Tibial artery (tissue), 4 donors: ENCODE measurements around the gene BTBD6.
"Not testable (repeated sequence)": the region's sequence is repeated elsewhere in the genome, so short reads cannot be mapped to it uniquely, and the experiment has no call there.

Source experiments
- DNase-seq, 2 donors: peaks; one replicate each; pipeline ENCODE4 v3.0.0-alpha.2; 2019
- H3K27ac ChIP-seq, 2 donors: fragments of 200-600 bp; sonication (generic) in 1 of 2; 1 replicate in 1 of 2; 2 replicates in 1 of 2; pipeline ENCODE4 v1.5.1; 2018 to 2019; ENCODE audit warnings: mild to moderate bottlenecking in 1 of 2
- H3K27me3 ChIP-seq, 2 donors: fragments of 200-600 bp; sonication (generic) in 1 of 2; one replicate each; pipeline versions ENCODE4 v1.5.1 to v1.6.0; 2016 to 2019
- H3K36me3 ChIP-seq, 3 donors: fragments of 200-600 bp; sonication (generic) in 2 of 3; one replicate each; pipeline ENCODE4 v1.5.1; 2016 to 2019; ENCODE audit warnings: mild to moderate bottlenecking in 2 of 3
- H3K4me1 ChIP-seq, 4 donors: fragments of 200-600 bp; sonication (generic) in 2 of 4; 1 replicate in 3 of 4; 2 replicates in 1 of 4; pipeline ENCODE4 v1.5.1; 2016 to 2019
- H3K4me3 ChIP-seq, 2 donors: fragments of 200-600 bp; sonication (generic) in 1 of 2; 1 replicate in 1 of 2; 2 replicates in 1 of 2; pipeline ENCODE4 v1.5.1; 2018 to 2019; ENCODE audit warnings: mild to moderate bottlenecking in 2 of 2
- H3K9me3 ChIP-seq, 3 donors: fragments of 200-600 bp; sonication (generic) in 1 of 3; one replicate each; pipeline ENCODE4 v1.5.1; 2016 to 2019
- CTCF ChIP-seq, 2 experiments: fragments of 200-600 bp in 1 of 2; fragments of 450-650 bp in 1 of 2; IDR thresholded peaks; one replicate each; pipeline ENCODE4 v1.5.1; 2017 to 2019; ENCODE audit warnings: antibody characterized with exemption in 2 of 2, mild to moderate bottlenecking in 1 of 2, moderate library complexity in 1 of 2
- intact Hi-C: fragments of 100-400 bp; cut with DNase I; formaldehyde crosslinking; loops from one replicate; pipeline ENCODE4 v1.15.0; 2023; ENCODE audit warnings: low total_unique reads

The BTBD6 gene

DNA sequence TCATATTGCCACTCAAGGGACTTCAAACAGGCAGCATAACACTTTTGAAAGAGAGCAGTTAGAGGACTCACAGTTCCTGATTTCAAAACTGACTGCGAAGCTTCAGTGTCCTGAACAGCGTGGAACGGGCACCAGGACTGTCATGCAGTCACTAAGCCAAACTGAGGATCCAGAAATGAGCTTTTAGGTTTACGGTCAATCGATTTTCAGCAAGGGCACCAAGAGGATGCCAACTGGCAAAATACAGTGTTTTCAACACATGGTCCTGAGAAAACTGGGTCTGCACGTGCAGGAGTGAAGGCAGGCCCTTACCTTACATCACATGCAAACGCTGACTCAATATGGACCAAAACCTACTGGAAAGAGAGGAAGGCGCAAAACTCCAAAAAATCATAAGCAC lies 36.8 kb downstream of the BTBD6 start:
- intact Hi-C loops, result no loop called here
- no peaks in the 10 kb centered on the region for H3K9me3 ChIP-seq
- peaks cover 0 to 5% (median 0%) of the 10 kb centered on the region in 4 donors for H3K4me1 ChIP-seq
- DNase-seq, result no peak
- no peak overlapping the region for H3K4me3 ChIP-seq
- H3K27me3 ChIP-seq, result no peaks in the 10 kb centered on the region
- TF ChIP-seq CTCF (IDR thresholded peaks at IDR 0.05), result no peak
- peaks cover 0 to 27% (median 3%) of the 10 kb centered on the region in 3 donors for H3K36me3 ChIP-seq
- H3K27ac ChIP-seq, result no peak overlapping the region

GRCh38 chr14:105286759-105287144 lies 38.4 kb downstream of the BTBD6 start:
- peaks cover 0 to 17% (median 0%) of the 10 kb centered on the region in 3 donors for H3K36me3 ChIP-seq

DNA sequence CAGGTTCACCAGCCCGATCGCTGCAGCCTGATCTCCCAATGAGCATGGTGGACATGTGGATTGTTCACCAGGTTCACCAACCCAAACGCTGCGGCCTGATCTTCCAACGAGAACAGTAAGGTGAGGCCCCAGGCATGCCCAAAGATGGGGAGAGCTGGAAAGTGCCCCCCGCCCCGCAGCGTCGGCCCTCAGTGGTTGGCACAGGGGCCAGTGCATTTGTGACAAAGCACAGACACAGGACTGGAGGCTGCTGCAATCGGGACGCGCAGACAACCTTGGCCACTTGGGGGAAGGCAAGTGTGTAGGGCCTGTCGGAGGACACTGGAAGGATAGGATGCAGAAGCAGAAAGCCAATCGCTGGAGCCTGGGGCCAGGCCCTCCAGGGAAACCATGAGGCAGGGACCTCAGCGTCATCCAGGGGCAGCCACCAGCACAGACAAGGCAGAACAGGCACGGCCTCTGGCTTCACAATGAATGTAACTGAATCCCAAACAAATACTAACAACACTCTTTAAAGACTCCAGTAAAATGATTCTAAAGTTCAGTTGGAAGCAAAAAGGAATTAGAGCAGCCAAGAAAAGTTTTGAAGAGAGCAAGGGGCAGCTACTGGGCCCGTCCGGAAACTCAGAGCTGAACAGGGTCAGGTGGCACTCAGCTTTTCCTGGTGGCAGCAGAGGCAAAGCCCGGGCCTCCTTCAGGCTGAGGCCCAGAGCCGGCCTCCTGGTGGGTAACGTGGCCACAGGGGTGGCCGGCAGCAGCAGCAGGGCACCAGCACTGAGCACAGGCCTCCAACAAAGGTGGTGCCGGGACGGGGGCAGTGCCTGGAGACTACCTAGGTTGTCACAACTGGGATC lies 39.1 kb downstream of the BTBD6 start:
- Histone ChIP-seq H3K4me3 (no peak overlapping the region), H3K9me3 (no peaks in the 10 kb centered on the region), H3K27me3 (no peaks in the 10 kb centered on the region), H3K36me3 (peaks cover 0 to 17% (median 0%) of the 10 kb centered on the region in 3 donors), H3K27ac (no peak overlapping the region), H3K4me1 (peaks cover 0 to 1% (median 0%) of the 10 kb centered on the region in 4 donors)
- no peak for DNase-seq
- no peak for TF ChIP-seq CTCF (IDR thresholded peaks at IDR 0.05)
- intact Hi-C loops, result no loop called here

More at GRCh38 chr14:105286759-105287144, 38.4 kb downstream of the BTBD6 start:
- Histone ChIP-seq H3K4me3 (no peak overlapping the region), H3K27ac (no peak overlapping the region), H3K4me1 (no peaks in the 10 kb centered on the region), H3K27me3 (no peaks in the 10 kb centered on the region), H3K9me3 (no peaks in the 10 kb centered on the region)
- no peak for TF ChIP-seq CTCF (IDR thresholded peaks at IDR 0.05)
- intact Hi-C loops, result no loop called here
- no peak for DNase-seq

DNA sequence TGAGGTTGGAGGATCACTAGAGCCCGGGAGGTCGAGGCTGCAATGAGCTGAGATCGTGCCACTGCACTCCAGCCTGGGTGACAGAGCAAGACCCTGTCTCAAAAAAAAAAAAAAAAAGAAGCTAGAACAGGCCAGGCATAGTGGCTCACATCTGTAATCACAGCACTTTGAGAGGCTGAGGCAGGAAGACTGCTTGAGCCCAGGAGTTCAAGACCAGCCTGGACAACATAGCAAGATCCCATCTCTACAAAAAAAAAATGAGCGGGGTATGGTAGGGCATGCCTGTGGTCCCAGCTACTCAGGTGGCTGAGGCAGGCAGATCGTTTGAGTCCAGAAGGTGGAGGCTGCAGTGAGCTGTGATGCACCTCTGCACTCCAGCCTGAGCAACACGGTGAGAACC lies 40.6 kb downstream of the BTBD6 start:
- H3K27ac ChIP-seq, DNase-seq, intact Hi-C loops, H3K9me3 ChIP-seq, H3K27me3 ChIP-seq, H3K4me3 ChIP-seq: not testable (repeated sequence)
- Histone ChIP-seq H3K36me3 (peaks cover 0 to 13% (median 0%) of the 10 kb centered on the region in 3 donors), H3K4me1 (peaks cover 0 to 15% (median 4%) of the 10 kb centered on the region in 4 donors)

- intact Hi-C loops, result no loop called here
- peaks cover 0 to 4% (median 0%) of the 10 kb centered on the region in 3 donors for H3K36me3 ChIP-seq
- H3K27ac ChIP-seq, result no peak overlapping the region
- no peaks in the 10 kb centered on the region for H3K27me3 ChIP-seq
- H3K4me1 ChIP-seq, result peaks cover 0 to 21% (median 9%) of the 10 kb centered on the region in 4 donors
- H3K4me3 ChIP-seq, result no peak overlapping the region
- DNase-seq, result no peak
- no peak for TF ChIP-seq CTCF (IDR thresholded peaks at IDR 0.05)
- H3K9me3 ChIP-seq, result no peaks in the 10 kb centered on the region
Observed at GRCh38 chr14:105290621-105291346, 42.5 kb downstream of the BTBD6 start.
